GM12878 (cell line): ENCODE measurements around the gene ZBTB4. TPM values are rescaled to one million over a fixed set of nuclear protein-coding genes. Genes with fewer than 3 reads are reported as not detected.
"Not testable (repeated sequence)": the region's sequence is repeated elsewhere in the genome, so short reads cannot be mapped to it uniquely, and the experiment has no call there.

Experiments used
- ATAC-seq: fragments of 200-7000 bp; cut with Tn5 transposase; 3 replicates; pipeline ENCODE4 v1.9.1; 2020; ENCODE audit warnings: mild to moderate bottlenecking, moderate library complexity
- BruUV-seq: library from RNA; stranded (reverse); fragments of 400-500 nt; replicated peaks from 2 replicates; lab custom pipeline; 2021; lab: Mats Ljungman, UMichigan
- CTCF ChIA-PET: fragments of 300-600 bp; sonication (Branson Sonifier 250); formaldehyde crosslinking; extraction: SDS; loops from one replicate; lab custom pipeline; 2021; ENCODE audit warnings: inconsistent platforms; lab: Yijun Ruan, JAX
- POLR2A ChIA-PET: fragments of 350-600 bp; formaldehyde crosslinking; extraction: SDS; loops from one replicate; lab custom pipeline; 2021; ENCODE audit warnings: inconsistent platforms; lab: Charles Lee
- RAD21 ChIA-PET: fragments of 300-600 bp; sonication (Branson Sonifier 250); formaldehyde crosslinking; loops from one replicate; lab custom pipeline; 2023; ENCODE audit warnings: antibody characterized with exemption; ENCODE audit not compliant: unreplicated experiment; lab: Charles Lee
- SMC1A ChIA-PET: fragments of 300-600 bp; sonication (Branson Sonifier 250); formaldehyde crosslinking; loops from one replicate; lab custom pipeline; 2023; ENCODE audit not compliant: unreplicated experiment, uncharacterized antibody; lab: Charles Lee
- DNase-seq: peaks from one replicate; pipeline ENCODE4 v3.0.0-alpha.2; 2011; ENCODE audit warnings: low read depth, low spot score
- FAIRE-seq: peaks from 3 replicates; lab custom pipeline; 2011; peaks lifted over from hg19 to GRCh38; lab: Jason Lieb, UNC
- H2AFZ ChIP-seq: 2 replicates; pipeline ENCODE4 v1.6.0; 2011; ENCODE audit warnings: low read depth, low read length, control low read depth; ENCODE audit not compliant: control insufficient read depth
- H3K27ac ChIP-seq: 2 replicates; pipeline ENCODE4 v1.5.1; 2011; ENCODE audit warnings: control low read depth; ENCODE audit not compliant: control insufficient read depth, insufficient read depth
- H3K27me3 ChIP-seq, 2 experiments: replicated peaks in 1 of 2; 2 replicates each; pipeline versions ENCODE4 v1.6.0 to v1.6.1; 2011; ENCODE audit warnings: low read length in 1 of 2; ENCODE audit not compliant: control insufficient read depth in 2 of 2, insufficient read depth in 2 of 2
- H3K36me3 ChIP-seq, 2 experiments: 2 replicates each; pipeline ENCODE4 v1.5.1; 2011; ENCODE audit warnings: low read length in 1 of 2; ENCODE audit not compliant: control insufficient read depth in 2 of 2, insufficient read depth in 2 of 2
- H3K4me1 ChIP-seq: 2 replicates; pipeline ENCODE4 v1.6.1; 2011; ENCODE audit warnings: mild to moderate bottlenecking, low read length, moderate library complexity, mixed read lengths; ENCODE audit not compliant: control insufficient read depth, insufficient read depth
- H3K4me2 ChIP-seq: 2 replicates; pipeline ENCODE4 v1.6.0; 2011; ENCODE audit warnings: control low read depth; ENCODE audit not compliant: control insufficient read depth, insufficient read depth
- H3K4me3 ChIP-seq: fragments of 200-600 bp; sonication (generic); 2 replicates; pipeline ENCODE4 v1.5.1; 2016
- H3K79me2 ChIP-seq: 2 replicates; pipeline ENCODE4 v1.6.0; 2011; ENCODE audit warnings: low read length; ENCODE audit not compliant: control insufficient read depth, insufficient read depth
- H3K9ac ChIP-seq: 2 replicates; pipeline ENCODE4 v1.8.0; 2011; ENCODE audit warnings: low read length, control low read depth, mixed read lengths; ENCODE audit not compliant: control insufficient read depth, insufficient read depth
- H3K9me3 ChIP-seq: replicated peaks from 3 replicates; pipeline ENCODE4 v1.5.1; 2011; ENCODE audit warnings: mild to moderate bottlenecking, low read length; ENCODE audit not compliant: control insufficient read depth, insufficient read depth
- H4K20me1 ChIP-seq: 2 replicates; pipeline ENCODE4 v1.6.0; 2011; ENCODE audit not compliant: control insufficient read depth, insufficient read depth
- BRCA1 ChIP-seq: IDR thresholded peaks from 2 replicates; pipeline ENCODE4 v1.6.1; 2011; ENCODE audit warnings: low read depth, low read length, improper control_type of control experiment
- NFYA ChIP-seq: IDR thresholded peaks from 2 replicates; pipeline ENCODE4 v1.6.1; 2011; ENCODE audit warnings: low read depth, mild to moderate bottlenecking, low read length, improper control_type of control experiment, borderline replicate concordance
- PAX8 ChIP-seq: fragments of 450-650 bp; IDR thresholded peaks from 2 replicates; pipeline ENCODE4 v1.6.1; 2017; ENCODE audit warnings: mild to moderate bottlenecking, moderate library complexity
- RFX5 ChIP-seq: IDR thresholded peaks from 2 replicates; pipeline ENCODE4 v1.6.1; 2011; ENCODE audit warnings: low read depth, low read length, improper control_type of control experiment
- TCF7 ChIP-seq: IDR thresholded peaks from 2 replicates; pipeline ENCODE4 v1.6.1; 2014; ENCODE audit warnings: antibody characterized with exemption, borderline replicate concordance
- YBX1 ChIP-seq: fragments of 450-650 bp; IDR thresholded peaks from 2 replicates; pipeline ENCODE4 v1.6.1; 2016; ENCODE audit warnings: antibody characterized with exemption
- ZNF592 ChIP-seq: fragments of 450-650 bp; IDR thresholded peaks from 2 replicates; pipeline ENCODE4 v1.6.1; 2017; ENCODE audit warnings: mild to moderate bottlenecking, moderate library complexity
- WGBS: methylation state at CpG from one replicate; pipeline ENCODE4 v1.1.6; 2016; ENCODE audit warnings: low lambda C conversion rate; ENCODE audit not compliant: insufficient replicate concordance, insufficient coverage; ENCODE audit errors: missing lambda C conversion rate; 5-methylcytosine and 5-hydroxymethylcytosine counted together
- in situ Hi-C: fragments of 300-500 bp; cut with MboI; formaldehyde crosslinking; loops from 9 replicates; pipeline ENCODE4 v1.14.3; 2018; ENCODE audit warnings: mixed read lengths
- intact Hi-C: fragments of 100-400 bp; cut with micrococcal nuclease; formaldehyde crosslinking; loops from one replicate; pipeline ENCODE4 v1.14.2; 2022; ENCODE audit not compliant: unreplicated experiment
- polyA plus RNA-seq, 11 experiments: library from polyadenylated mRNA; depleted of rRNA in 4 of 11; unstranded in 6 of 11; stranded (reverse) in 5 of 11; fragments of >200 nt; fragmentation: Nextera tagmentation in 4 of 11; fragmentation: Illumina TruSeq in 1 of 11; extraction: Ambion mirVana in 4 of 11; extraction: Trizol in 1 of 11; gene quantifications; 1 replicate in 1 of 11; 2 replicates in 10 of 11; pipeline versions ENCODE4 v1.2.1 to v1.2.3, GENCODE V29; 2011 to 2016; ENCODE audit warnings: inconsistent platforms in 2 of 11, missing spikeins in 2 of 11, low read depth in 1 of 11
- total RNA-seq, 4 experiments: library from RNA; depleted of rRNA in 3 of 4; stranded (reverse); fragments of >200 nt in 3 of 4; fragmentation: Illumina TruSeq in 1 of 4; extraction: Trizol in 1 of 4; gene quantifications; 2 replicates each; pipeline versions ENCODE4 v1.2.1 to v1.2.3, GENCODE V29; 2013 to 2021
- TF ChIP-seq, protein P1 (sequence below): IDR thresholded peaks from 2 replicates; pipeline ENCODE4 v1.6.1; 2011; ENCODE audit warnings: mild to moderate bottlenecking, low read depth, low read length, moderate library complexity; ENCODE audit not compliant: insufficient replicate concordance

The ZBTB4 gene
- total and polyA plus RNA-seq, 10 of the 15 experiments (the other 5 are each of a cell fraction or from before 2014, with no cell fraction given), result 2.0 to 14.9 (median 6.9) TPM

DNA sequence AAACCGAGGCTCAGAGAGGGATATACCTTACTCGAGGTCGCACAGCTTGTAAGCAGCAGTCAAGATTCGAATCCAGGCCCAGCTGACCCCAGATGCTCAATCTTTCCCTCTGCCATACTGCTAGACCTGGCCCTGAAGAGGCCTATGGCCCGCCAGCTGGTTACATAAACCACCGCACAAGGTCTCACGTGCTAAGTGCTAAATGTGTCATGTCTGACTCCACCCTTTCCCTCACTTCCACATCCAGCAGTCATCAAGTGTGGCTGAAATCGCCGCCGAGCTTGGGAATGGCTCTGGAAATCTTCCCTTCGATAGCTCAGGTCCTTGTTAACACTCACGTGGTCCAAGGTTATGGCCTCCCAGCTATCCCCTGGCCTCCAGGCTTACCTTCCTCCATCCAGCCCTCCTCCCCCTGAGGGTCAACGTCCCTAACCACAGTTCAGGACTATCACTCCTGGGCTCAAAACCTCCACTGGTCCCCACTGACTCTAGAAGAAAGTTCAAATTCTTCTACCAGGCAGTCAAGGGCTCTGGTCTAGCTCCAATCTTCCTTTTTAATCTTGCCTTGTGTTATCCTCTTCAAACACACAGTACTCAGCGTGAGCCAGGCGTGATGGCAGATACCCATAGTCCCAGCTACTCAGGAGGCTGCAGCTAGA, 3.5 kb downstream of the ZBTB4 start (continued):
- no peak for TF ChIP-seq ZNF592
- no peak for TF ChIP-seq RFX5
- TF ChIP-seq NFYA, result no peak
- TF ChIP-seq, protein P1, sequence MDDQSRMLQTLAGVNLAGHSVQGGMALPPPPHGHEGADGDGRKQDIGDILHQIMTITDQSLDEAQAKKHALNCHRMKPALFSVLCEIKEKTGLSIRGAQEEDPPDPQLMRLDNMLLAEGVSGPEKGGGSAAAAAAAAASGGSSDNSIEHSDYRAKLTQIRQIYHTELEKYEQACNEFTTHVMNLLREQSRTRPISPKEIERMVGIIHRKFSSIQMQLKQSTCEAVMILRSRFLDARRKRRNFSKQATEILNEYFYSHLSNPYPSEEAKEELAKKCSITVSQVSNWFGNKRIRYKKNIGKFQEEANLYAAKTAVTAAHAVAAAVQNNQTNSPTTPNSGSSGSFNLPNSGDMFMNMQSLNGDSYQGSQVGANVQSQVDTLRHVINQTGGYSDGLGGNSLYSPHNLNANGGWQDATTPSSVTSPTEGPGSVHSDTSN, result no peak
- no peak for TF ChIP-seq YBX1
- no peak for TF ChIP-seq TCF7
- TF ChIP-seq BRCA1, result no peak
- TF ChIP-seq PAX8, result no peak

DNA sequence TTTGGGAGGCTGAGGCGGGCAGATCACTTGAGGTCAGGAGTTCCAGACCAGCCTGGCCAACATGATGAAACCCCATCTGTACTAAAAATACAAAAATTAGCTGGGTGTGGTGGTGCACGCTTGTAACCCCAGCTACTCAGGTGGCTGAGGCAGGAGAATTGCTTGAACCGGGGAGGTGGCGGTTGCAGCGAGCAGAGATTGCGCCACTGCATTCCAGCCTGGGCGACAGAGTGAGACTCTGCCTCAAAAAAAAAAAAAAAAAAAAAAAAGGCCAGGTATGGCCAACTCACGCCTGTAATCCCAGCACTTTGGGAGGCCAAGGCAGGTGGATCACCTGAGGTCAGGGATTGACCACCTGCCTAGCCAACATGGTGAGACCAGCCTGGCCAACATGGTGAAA, 4.7 kb downstream of the ZBTB4 start:
- 100% methylated on average over 3 of the region's 8 CpGs for WGBS
- H3K9me3 ChIP-seq, H3K9ac ChIP-seq, RAD21 ChIA-PET, FAIRE-seq, DNase-seq, BruUV-seq, H3K27me3 ChIP-seq, H4K20me1 ChIP-seq, ATAC-seq, H3K36me3 ChIP-seq, H3K27ac ChIP-seq, H2AFZ ChIP-seq, in situ Hi-C loops, intact Hi-C loops, H3K4me3 ChIP-seq, H3K4me2 ChIP-seq, SMC1A ChIA-PET: not testable (repeated sequence)
- H3K79me2 ChIP-seq, result peaks cover 29% of the 10 kb centered on the region
- peaks cover 11% of the 10 kb centered on the region for H3K4me1 ChIP-seq
- ChIA-PET POLR2A (interaction anchor here (0.6 to 1.6 kb wide), 3 partner anchors 12 to 49 kb away, joined by 4 to 11 read pairs (median 6); no protein-coding TSS in a partner anchor), CTCF (interaction anchor here (6.2 kb wide), 1 partner anchor 86 kb away, joined by 17 read pairs; the partner anchor contains the start of gene SENP3)
